ENCODE measurements around the gene VAV2. TPM values are rescaled to one million over a fixed set of nuclear protein-coding genes. Genes with fewer than 3 reads are reported as not detected.

The VAV2 gene
- total RNA-seq, 3 donors from 2014 or later, result 5.3 to 9.5 (median 8.8) TPM

- no peaks in the 10 kb centered on the region for H3K4me1 ChIP-seq
- no peak overlapping the region for H3K27ac ChIP-seq
- H3K36me3 ChIP-seq, result no peaks in the 10 kb centered on the region
- H3K9me3 ChIP-seq, result no peaks in the 10 kb centered on the region
- TF ChIP-seq CTCF (IDR thresholded peaks at IDR 0.05) (no peak), POLR2A (IDR thresholded peaks at IDR 0.05) (no peak), POLR2AphosphoS5 (IDR thresholded peaks at IDR 0.05) (no peak)
- no peaks in the 10 kb centered on the region for H3K27me3 ChIP-seq
- no peak for DNase-seq (ENCODE audit: low spot score in 2 of 2)
- intact Hi-C loops (cut with DNase I; ENCODE audit: low total_unique reads), result loop anchor here (1.0 kb wide), 2 partner anchors 139 to 197 kb away; no protein-coding TSS in a partner anchor
- no peak overlapping the region for H3K4me3 ChIP-seq
Measured at GRCh38 chr9:133791735-133792649, 200.1 kb downstream of the VAV2 start.

GRCh38 chr9:133791069-133791468, 201.1 kb downstream of the VAV2 start:
- TF ChIP-seq POLR2A (IDR thresholded peaks at IDR 0.05) (no peak), POLR2AphosphoS5 (IDR thresholded peaks at IDR 0.05) (no peak), CTCF (IDR thresholded peaks at IDR 0.05) (no peak)
- Histone ChIP-seq H3K9me3 (no peaks in the 10 kb centered on the region), H3K27me3 (no peaks in the 10 kb centered on the region), H3K4me3 (no peak overlapping the region), H3K4me1 (no peaks in the 10 kb centered on the region), H3K36me3 (no peaks in the 10 kb centered on the region), H3K27ac (no peak overlapping the region)
- DNase-seq (ENCODE audit: low spot score in 2 of 2), result no peak
- intact Hi-C loops (cut with DNase I; ENCODE audit: low total_unique reads), result loop anchor here (1.0 kb wide), 2 partner anchors 140 to 198 kb away; no protein-coding TSS in a partner anchor

- no peak for DNase-seq (ENCODE audit: low spot score in 2 of 2)
- Histone ChIP-seq H3K9me3 (no peaks in the 10 kb centered on the region), H3K36me3 (no peaks in the 10 kb centered on the region), H3K4me1 (no peaks in the 10 kb centered on the region), H3K27me3 (no peaks in the 10 kb centered on the region), H3K4me3 (no peak overlapping the region), H3K27ac (peak overlapping the region; percentile 67 to 74)
- intact Hi-C loops (cut with DNase I; ENCODE audit: low total_unique reads), result no loop called here
- TF ChIP-seq POLR2AphosphoS5 (IDR thresholded peaks at IDR 0.05) (no peak), CTCF (IDR thresholded peaks at IDR 0.05) (no peak), POLR2A (IDR thresholded peaks at IDR 0.05) (no peak)
Measured at GRCh38 chr9:133789778-133790177, 202.3 kb downstream of the VAV2 start.

- peak overlapping the region in 1 of 3 donors; percentile 19 for H3K4me3 ChIP-seq
Measured at GRCh38 chr9:133788819-133789717, 203.1 kb downstream of the VAV2 start.

More at GRCh38 chr9:133788819-133789717, 203.1 kb downstream of the VAV2 start:
- TF ChIP-seq CTCF (IDR thresholded peaks at IDR 0.05), result peak in 1 of 3 donors; percentile 10
- TF ChIP-seq POLR2AphosphoS5 (IDR thresholded peaks at IDR 0.05), result no peak
- no peaks in the 10 kb centered on the region for H3K36me3 ChIP-seq
- H3K27ac ChIP-seq, result peak overlapping the region; percentile 67 to 74
- H3K4me1 ChIP-seq, result no peaks in the 10 kb centered on the region
- DNase-seq (ENCODE audit: low spot score in 2 of 2), result peak in 1 of 2 donors; percentile 40
- no peaks in the 10 kb centered on the region for H3K27me3 ChIP-seq
- no peaks in the 10 kb centered on the region for H3K9me3 ChIP-seq
- intact Hi-C loops (cut with DNase I; ENCODE audit: low total_unique reads), result no loop called here

Data from breast epithelium (tissue), 4 donors.